ENCODE data around the gene ENTPD1.

Gene ENTPD1

GRCh38 chr10:95832216-95833041 is 76.5 kb downstream of the ENTPD1 start:
- peak; percentile 98 for DNase-seq (ENCODE audit: low read depth)
- peak overlapping the region; percentile 48 for H3K4me3 ChIP-seq (ENCODE audit: low read depth, low read length)
- TF ChIP-seq, protein P1, sequence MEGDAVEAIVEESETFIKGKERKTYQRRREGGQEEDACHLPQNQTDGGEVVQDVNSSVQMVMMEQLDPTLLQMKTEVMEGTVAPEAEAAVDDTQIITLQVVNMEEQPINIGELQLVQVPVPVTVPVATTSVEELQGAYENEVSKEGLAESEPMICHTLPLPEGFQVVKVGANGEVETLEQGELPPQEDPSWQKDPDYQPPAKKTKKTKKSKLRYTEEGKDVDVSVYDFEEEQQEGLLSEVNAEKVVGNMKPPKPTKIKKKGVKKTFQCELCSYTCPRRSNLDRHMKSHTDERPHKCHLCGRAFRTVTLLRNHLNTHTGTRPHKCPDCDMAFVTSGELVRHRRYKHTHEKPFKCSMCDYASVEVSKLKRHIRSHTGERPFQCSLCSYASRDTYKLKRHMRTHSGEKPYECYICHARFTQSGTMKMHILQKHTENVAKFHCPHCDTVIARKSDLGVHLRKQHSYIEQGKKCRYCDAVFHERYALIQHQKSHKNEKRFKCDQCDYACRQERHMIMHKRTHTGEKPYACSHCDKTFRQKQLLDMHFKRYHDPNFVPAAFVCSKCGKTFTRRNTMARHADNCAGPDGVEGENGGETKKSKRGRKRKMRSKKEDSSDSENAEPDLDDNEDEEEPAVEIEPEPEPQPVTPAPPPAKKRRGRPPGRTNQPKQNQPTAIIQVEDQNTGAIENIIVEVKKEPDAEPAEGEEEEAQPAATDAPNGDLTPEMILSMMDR (IDR thresholded peaks at IDR 0.05; ENCODE audit: insufficient read depth, low read depth, low read length, missing control alignments) = no peak

- TF ChIP-seq, protein P1 (IDR thresholded peaks at IDR 0.05; ENCODE audit: insufficient read depth, low read depth, low read length, missing control alignments) = no peak
- H3K4me3 ChIP-seq (ENCODE audit: low read depth, low read length) = peak overlapping the region; percentile 29
- DNase-seq (ENCODE audit: low read depth) = no peak
These were observed 77.2 kb downstream of the ENTPD1 start for GRCh38 chr10:95833042-95833610.

DNA sequence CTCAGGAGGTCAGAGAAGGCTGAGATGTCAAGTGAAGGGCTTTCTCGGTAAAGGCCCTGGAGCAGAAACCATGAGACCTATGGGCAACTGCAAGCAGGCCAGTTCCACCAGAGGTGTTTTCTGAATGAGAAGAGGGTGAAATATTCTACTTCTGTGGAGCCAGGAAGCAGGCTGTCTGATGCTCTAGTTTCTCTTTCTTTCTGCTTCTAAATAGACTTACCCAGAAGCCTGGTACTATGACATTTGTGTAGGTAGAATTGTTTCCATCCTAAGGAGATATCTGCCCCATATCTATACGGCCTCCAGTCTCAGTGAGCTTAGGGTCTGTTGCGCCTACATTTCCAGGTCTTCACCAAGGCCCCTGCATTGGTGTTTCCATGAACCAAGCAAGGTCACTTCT is 78.4 kb downstream of the ENTPD1 start:
- peak; percentile 79 for DNase-seq (ENCODE audit: low read depth)
- TF ChIP-seq, protein P1 (IDR thresholded peaks at IDR 0.05; ENCODE audit: insufficient read depth, low read depth, low read length, missing control alignments) = no peak
- H3K4me3 ChIP-seq (ENCODE audit: low read depth, low read length) = no peak overlapping the region

DNA sequence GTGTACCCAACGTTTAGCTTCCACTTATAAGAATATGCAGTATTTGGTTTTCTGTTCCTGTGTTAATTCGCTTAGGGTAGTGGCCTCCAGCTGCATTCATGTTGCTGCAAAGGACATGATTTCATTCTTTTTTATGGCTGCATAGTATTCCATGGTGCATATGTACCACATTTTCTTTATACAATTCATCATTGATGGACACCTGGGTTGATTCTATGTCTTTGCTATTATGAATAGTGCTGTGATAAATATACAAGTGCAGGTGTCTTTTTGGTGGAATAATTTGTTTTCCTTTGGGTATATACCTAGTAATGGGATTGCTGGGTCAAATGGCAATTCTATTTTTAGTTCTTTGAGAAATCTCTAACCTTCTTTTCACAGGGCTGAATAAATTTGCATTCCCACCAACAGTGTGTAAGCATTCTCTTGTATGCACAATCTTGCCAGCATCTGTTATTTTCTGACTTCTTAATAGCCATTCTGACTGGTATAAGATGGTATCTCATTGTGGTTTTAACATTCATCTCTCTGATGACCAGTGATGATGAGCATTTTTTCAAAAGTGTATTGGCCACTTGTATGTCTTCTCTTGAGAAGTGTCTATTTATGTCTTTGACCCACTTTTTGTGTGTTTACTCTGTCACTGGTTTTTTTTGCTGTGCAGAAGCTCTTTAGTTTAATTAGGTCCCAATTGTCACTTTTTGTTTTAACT is 79.3 kb downstream of the ENTPD1 start:
- DNase-seq (ENCODE audit: low read depth) = peak; percentile 71
- H3K4me3 ChIP-seq (ENCODE audit: low read depth, low read length) = no peak overlapping the region
- TF ChIP-seq, protein P1 (IDR thresholded peaks at IDR 0.05; ENCODE audit: insufficient read depth, low read depth, low read length, missing control alignments) = no peak

DNA sequence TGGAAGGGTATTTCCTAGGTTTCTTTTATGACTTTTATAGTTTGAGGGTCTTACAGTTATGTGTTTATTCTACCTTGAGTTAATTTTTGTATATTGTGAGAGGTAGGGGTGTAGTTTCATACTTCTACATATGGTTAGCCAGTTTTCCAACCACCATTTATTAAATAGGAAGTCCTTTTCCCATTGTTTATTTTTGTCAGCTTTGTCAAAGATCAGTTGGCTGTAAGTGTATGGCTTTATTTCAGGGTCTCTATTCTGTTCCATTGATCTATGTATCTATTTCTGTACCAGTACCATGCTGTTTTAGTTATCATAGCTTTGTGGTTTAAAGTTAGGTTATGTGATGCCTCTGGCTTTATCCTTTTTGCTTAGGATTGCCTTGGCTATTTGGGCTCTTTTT is 79.9 kb downstream of the ENTPD1 start:
- TF ChIP-seq, protein P1 (IDR thresholded peaks at IDR 0.05; ENCODE audit: insufficient read depth, low read depth, low read length, missing control alignments) = no peak
- H3K4me3 ChIP-seq (ENCODE audit: low read depth, low read length) = no peak overlapping the region
- DNase-seq (ENCODE audit: low read depth) = no peak

DNA sequence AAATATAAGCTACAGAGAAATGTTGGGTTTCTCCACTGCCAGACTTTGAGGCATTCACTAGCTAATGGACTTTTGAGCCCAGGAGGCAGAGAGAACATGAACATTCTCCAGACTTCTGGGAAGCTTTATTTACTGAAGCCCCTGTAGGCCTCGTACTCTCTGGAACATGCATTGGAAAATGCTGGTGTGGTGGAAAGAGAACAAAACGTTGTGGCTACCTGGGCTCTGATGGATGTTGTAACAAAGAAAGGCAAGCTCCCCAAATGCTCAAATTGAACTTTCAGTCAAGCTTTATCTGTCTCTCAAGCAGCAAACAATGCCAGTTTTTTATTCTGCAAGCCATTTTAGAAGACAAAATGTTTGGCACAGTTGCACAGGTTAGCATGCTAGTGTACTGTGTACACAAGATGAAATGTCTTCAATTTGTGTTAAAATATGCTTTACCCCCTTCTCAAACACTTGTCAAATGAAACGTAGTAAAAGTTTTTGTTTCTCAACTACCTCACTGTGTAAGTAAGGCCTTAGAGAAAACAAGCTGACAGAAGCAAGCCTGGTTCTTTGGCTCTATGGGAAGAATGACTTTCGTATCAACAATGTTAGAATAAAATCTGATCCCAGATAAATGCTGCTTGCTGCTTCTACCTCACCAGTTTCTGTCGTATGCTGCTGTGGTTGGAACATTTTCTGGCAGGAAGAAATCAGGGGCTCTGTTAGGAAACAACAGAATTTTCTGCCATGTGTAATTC is 80.8 kb downstream of the ENTPD1 start:
- DNase-seq (ENCODE audit: low read depth) = no peak
- H3K4me3 ChIP-seq (ENCODE audit: low read depth, low read length) = 0 out of 2 replicates have a peak overlapping the region, but pooled peaks have one; percentile 3
- TF ChIP-seq, protein P1 (IDR thresholded peaks at IDR 0.05; ENCODE audit: insufficient read depth, low read depth, low read length, missing control alignments) = no peak
